Endothelial cell of umbilical vein (primary cell): ENCODE results near the gene ADTRP. TPM values are rescaled to one million over a fixed set of nuclear protein-coding genes. Genes with fewer than 3 reads are reported as not detected.

Experiments
- BruUV-seq: library from RNA; stranded (reverse); fragments of 400-500 nt; replicated peaks from 2 replicates; lab custom pipeline; 2021; lab: Mats Ljungman, UMichigan
- CTCF ChIA-PET: fragments of 300-600, 350-600 bp; sonication (Branson Sonifier 250); formaldehyde crosslinking; loops from one replicate; lab custom pipeline; 2021; ENCODE audit warnings: antibody characterized with exemption, inconsistent platforms; lab: Charles Lee
- POLR2A ChIA-PET: fragments of 300-600, 350-600 bp; sonication (Branson Sonifier 250); formaldehyde crosslinking; loops from one replicate; lab custom pipeline; 2021; ENCODE audit warnings: antibody characterized with exemption, inconsistent platforms; lab: Charles Lee
- DNase-seq: peaks from one replicate; pipeline ENCODE4 v3.0.0-alpha.2; 2011; ENCODE audit warnings: low read depth, low spot score
- FAIRE-seq: peaks from 2 replicates; lab custom pipeline; 2011; peaks lifted over from hg19 to GRCh38; lab: Jason Lieb, UNC
- H2AFZ ChIP-seq: 2 replicates; pipeline ENCODE4 v1.6.0; 2012; ENCODE audit warnings: low read depth, low read length, control low read depth, inconsistent platforms
- H3K27ac ChIP-seq: 2 replicates; pipeline ENCODE4 v1.5.1; 2011; ENCODE audit warnings: low read depth, mild to moderate bottlenecking, control low read depth, low read length, moderate library complexity; ENCODE audit not compliant: insufficient read depth
- H3K27me3 ChIP-seq, 2 experiments: 2 replicates each; pipeline versions ENCODE4 v1.6.0 to v1.6.1; 2011; ENCODE audit warnings: low read length in 2 of 2, mixed read lengths in 1 of 2; ENCODE audit not compliant: control insufficient read depth in 2 of 2, insufficient read depth in 2 of 2
- H3K36me3 ChIP-seq, 2 experiments: 2 replicates in 1 of 2; 3 replicates in 1 of 2; pipeline ENCODE4 v1.5.1; 2011; ENCODE audit warnings: low read length in 2 of 2, mild to moderate bottlenecking in 1 of 2, moderate library complexity in 1 of 2; ENCODE audit not compliant: control insufficient read depth in 2 of 2, insufficient read depth in 2 of 2; ENCODE audit errors: extremely low read depth in 1 of 2
- H3K4me1 ChIP-seq: 3 replicates; pipeline ENCODE4 v1.5.1; 2011; ENCODE audit warnings: mild to moderate bottlenecking, low read length; ENCODE audit not compliant: control insufficient read depth, insufficient read depth; ENCODE audit errors: extremely low read depth
- H3K4me2 ChIP-seq: 2 replicates; pipeline ENCODE4 v1.6.1; 2011; ENCODE audit warnings: low read length, control low read depth, mixed read lengths; ENCODE audit not compliant: insufficient read depth
- H3K4me3 ChIP-seq, 3 experiments: fragments of 200-600 bp in 1 of 3; sonication (generic), shearing (Covaris generic) in 1 of 3; replicated peaks in 1 of 3; 2 replicates each; pipeline ENCODE4 v1.5.1; 2011 to 2016; ENCODE audit warnings: control low read depth in 3 of 3, low read length in 3 of 3, mild to moderate bottlenecking in 2 of 3, inconsistent platforms in 1 of 3, low read depth in 1 of 3, moderate library complexity in 1 of 3; ENCODE audit not compliant: insufficient read depth in 1 of 3
- H3K79me2 ChIP-seq: 2 replicates; pipeline ENCODE4 v1.6.0; 2012; ENCODE audit warnings: low read length, inconsistent platforms; ENCODE audit not compliant: control insufficient read depth, insufficient read depth
- H3K9ac ChIP-seq: replicated peaks from 2 replicates; pipeline ENCODE3; 2011; ENCODE audit warnings: low read length, control low read depth; ENCODE audit not compliant: insufficient read depth; ENCODE audit errors: extremely low read depth
- H3K9me1 ChIP-seq: replicated peaks from 3 replicates; pipeline ENCODE4 v1.6.0; 2011; ENCODE audit warnings: mild to moderate bottlenecking, low read length; ENCODE audit not compliant: control insufficient read depth, insufficient read depth; ENCODE audit errors: extremely low read depth
- H3K9me3 ChIP-seq: replicated peaks from 2 replicates; pipeline ENCODE4 v1.5.1; 2012; ENCODE audit warnings: low read length, inconsistent platforms; ENCODE audit not compliant: control insufficient read depth, insufficient read depth
- H4K20me1 ChIP-seq: replicated peaks from 2 replicates; pipeline ENCODE3; 2011; ENCODE audit warnings: mild to moderate bottlenecking, low read length; ENCODE audit not compliant: control insufficient read depth, insufficient read depth; ENCODE audit errors: extremely low read depth
- CTCF ChIP-seq, 2 donors: IDR thresholded peaks; 1 replicate in 1 of 2; 2 replicates in 1 of 2; pipeline ENCODE4 v1.5.1; 2011; ENCODE audit warnings: low read length in 2 of 2, mild to moderate bottlenecking in 2 of 2, moderate library complexity in 2 of 2, control low read depth in 1 of 2, inconsistent platforms in 1 of 2, low read depth in 1 of 2; ENCODE audit not compliant: insufficient read depth in 1 of 2; ENCODE audit errors: extremely low read depth in 1 of 2
- EZH2 ChIP-seq: IDR thresholded peaks from 2 replicates; pipeline ENCODE4 v1.6.1; 2012; ENCODE audit warnings: borderline replicate concordance, low read depth, mild to moderate bottlenecking, moderate library complexity, low read length, inconsistent platforms; ENCODE audit not compliant: severe bottlenecking
- GATA2 ChIP-seq: IDR thresholded peaks from 2 replicates; pipeline ENCODE4 v1.7.0; 2011; ENCODE audit warnings: low read depth, mild to moderate bottlenecking, moderate library complexity, mixed read lengths, low read length; ENCODE audit not compliant: insufficient read length, insufficient read depth
- MYC ChIP-seq: IDR thresholded peaks from one replicate; pipeline ENCODE4 v1.6.1; 2011; ENCODE audit warnings: mild to moderate bottlenecking, low read depth, low read length
- POLR2A ChIP-seq: IDR thresholded peaks from 2 replicates; pipeline ENCODE4 v1.6.1; 2012; ENCODE audit warnings: low read depth, mild to moderate bottlenecking, control low read depth, low read length
- POLR2AphosphoS5 ChIP-seq: IDR thresholded peaks from 2 replicates; pipeline ENCODE4 v1.6.1; 2012; ENCODE audit warnings: low read depth, mild to moderate bottlenecking, control low read depth, low read length, moderate library complexity; ENCODE audit not compliant: insufficient read depth
- dilution Hi-C: fragments of 300-500 bp; cut with MboI; formaldehyde crosslinking; loops from one replicate; pipeline ENCODE4 v1.15.0; 2019; ENCODE audit warnings: low sequenced_read_pairs; ENCODE audit not compliant: extremely low pct_ligation_motif_present
- intact Hi-C: fragments of 100-400 bp; cut with micrococcal nuclease; formaldehyde crosslinking; loops from one replicate; pipeline ENCODE4 v1.10.0; 2022
- polyA plus RNA-seq, 4 experiments: library from polyadenylated mRNA; depleted of rRNA in 3 of 4; stranded (reverse) in 3 of 4; unstranded in 1 of 4; fragments of >200 nt; gene quantifications; 2 replicates each; pipeline versions ENCODE4 v1.2.1 to v1.2.3, GENCODE V29; 2011 to 2012; ENCODE audit warnings: missing spikeins in 1 of 4
- total RNA-seq: library from RNA; stranded (reverse); gene quantifications from 2 replicates; pipeline ENCODE4 v1.2.3, GENCODE V29; 2021

Gene ADTRP
- total and polyA plus RNA-seq, 2 donors (not counting 3 experiments of a cell fraction or from before 2014, with no cell fraction given), result 3.3 to 4.4 TPM

GRCh38 chr6:11795403-11795802, 16.8 kb upstream of the ADTRP start:
- POLR2A ChIA-PET, result interaction anchor here (0.6 kb wide), 1 partner anchor 10 kb away, joined by 3 read pairs; no protein-coding TSS in a partner anchor
- BruUV-seq, result no TSS peak

More at GRCh38 chr6:11795403-11795802, 16.8 kb upstream of the ADTRP start:
- FAIRE-seq (no peak), DNase-seq (no peak)
- Histone ChIP-seq H3K9me3 (no peaks in the 10 kb centered on the region), H3K4me1 (no peaks in the 10 kb centered on the region), H4K20me1 (no peaks in the 10 kb centered on the region), H3K4me3 (no peak overlapping the region), H3K79me2 (no peaks in the 10 kb centered on the region), H3K4me2 (no peak overlapping the region), H3K27me3 (no peaks in the 10 kb centered on the region), H3K27ac (no peak overlapping the region), H3K9me1 (no peaks in the 10 kb centered on the region), H3K9ac (no peak overlapping the region), H3K36me3 (no peaks in the 10 kb centered on the region), H2AFZ (no peak overlapping the region)
- TF ChIP-seq MYC (no peak), GATA2 (no peak), POLR2A (no peak), CTCF (IDR thresholded peaks at IDR 0.05; ENCODE audit: extremely low read depth in 1 of 2, insufficient read depth in 1 of 2, low read depth in 1 of 2, low read length in 2 of 2) (no peak), POLR2AphosphoS5 (no peak), EZH2 (no peak)
- dilution Hi-C loops (no loop called here), intact Hi-C loops (no loop called here)
- CTCF ChIA-PET, result interaction anchor here (0.7 to 1.1 kb wide), 2 partner anchors 19 to 126 kb away, joined by 3 to 4 read pairs; no protein-coding TSS in a partner anchor
